LNCaP clone FGC (cell line): Measurements from ENCODE around the gene MICAL2.

Experiments
- DNase-seq: peaks from one replicate; pipeline ENCODE4 v3.0.0-alpha.2; 2011; ENCODE audit warnings: low read depth
- H3K4me3 ChIP-seq: 2 replicates; pipeline ENCODE4 v1.5.1; 2011; ENCODE audit warnings: mild to moderate bottlenecking, low read depth, low read length, control low read depth
- CTCF ChIP-seq: IDR thresholded peaks from 2 replicates; pipeline ENCODE4 v1.5.1; 2012; ENCODE audit warnings: mild to moderate bottlenecking; ENCODE audit not compliant: control insufficient read depth, insufficient read depth; ENCODE audit errors: extremely low read depth

The MICAL2 gene

GRCh38 chr11:12129227-12129626 is 18.8 kb downstream of the MICAL2 start:
- no peak for TF ChIP-seq CTCF
- DNase-seq: no peak
- no peak overlapping the region for H3K4me3 ChIP-seq

- no peak for DNase-seq
- no peak overlapping the region for H3K4me3 ChIP-seq
- no peak for TF ChIP-seq CTCF
Observed at GRCh38 chr11:12130180-12130980, 20.0 kb downstream of the MICAL2 start.

GRCh38 chr11:12131943-12132789 is 21.8 kb downstream of the MICAL2 start:
- no peak for DNase-seq
- H3K4me3 ChIP-seq: no peak overlapping the region
- TF ChIP-seq CTCF: no peak

GRCh38 chr11:12132790-12133145 is 22.4 kb downstream of the MICAL2 start:
- no peak overlapping the region for H3K4me3 ChIP-seq
- no peak for TF ChIP-seq CTCF
- DNase-seq: no peak

GRCh38 chr11:12133547-12134235 is 23.3 kb downstream of the MICAL2 start:
- no peak overlapping the region for H3K4me3 ChIP-seq
- no peak for DNase-seq
- TF ChIP-seq CTCF: no peak

GRCh38 chr11:12134236-12134585 is 23.8 kb downstream of the MICAL2 start:
- TF ChIP-seq CTCF: no peak
- DNase-seq: no peak
- no peak overlapping the region for H3K4me3 ChIP-seq
